ENCODE results near the gene HTR1D. TPM values are rescaled to one million over a fixed set of nuclear protein-coding genes. Genes with fewer than 3 reads are reported as not detected.

HTR1D gene
- total and polyA plus RNA-seq, 2 donors (not counting 3 experiments of a cell fraction or from before 2014, with no cell fraction given) = 1.5 to 1.9 TPM

DNA sequence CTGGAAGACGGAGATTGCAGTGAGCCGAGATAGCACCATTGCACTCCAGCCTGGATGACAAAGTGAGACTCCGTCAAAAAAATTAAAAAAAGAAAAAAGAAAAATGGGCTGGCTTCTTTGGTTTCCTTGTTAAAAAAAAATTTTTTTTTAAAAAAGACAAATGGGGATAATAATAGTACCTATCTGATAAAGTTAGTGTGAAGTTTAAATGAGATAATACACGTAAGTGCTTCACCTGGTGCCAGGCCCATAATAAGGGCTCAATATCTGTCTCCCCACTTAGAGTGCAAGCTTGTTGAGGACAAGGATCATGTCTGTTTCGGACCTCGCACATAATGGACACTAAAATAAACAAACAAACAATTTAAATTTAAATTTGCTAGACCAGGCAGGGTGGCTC, 30.0 kb upstream of the HTR1D start:
- Histone ChIP-seq H2AFZ (ENCODE audit: low read depth, low read length) (no peak overlapping the region), H3K9ac (replicated peaks; ENCODE audit: extremely low read depth, insufficient read depth, low read length) (no peak overlapping the region), H3K79me2 (ENCODE audit: control insufficient read depth, insufficient read depth, low read length) (no peaks in the 10 kb centered on the region), H3K4me1 (ENCODE audit: control insufficient read depth, extremely low read depth, insufficient read depth, low read length) (no peaks in the 10 kb centered on the region), H3K27me3 (ENCODE audit: control insufficient read depth in 2 of 2, insufficient read depth in 2 of 2, low read length in 2 of 2) (no peaks in the 10 kb centered on the region), H3K9me3 (replicated peaks; ENCODE audit: control insufficient read depth, insufficient read depth, low read length) (no peaks in the 10 kb centered on the region), H3K36me3 (ENCODE audit: control insufficient read depth in 2 of 2, extremely low read depth in 1 of 2, insufficient read depth in 2 of 2, low read length in 2 of 2) (no peaks in the 10 kb centered on the region), H4K20me1 (replicated peaks; ENCODE audit: control insufficient read depth, extremely low read depth, insufficient read depth, low read length) (no peaks in the 10 kb centered on the region), H3K27ac (ENCODE audit: insufficient read depth, low read depth, low read length) (no peak overlapping the region), H3K4me2 (ENCODE audit: insufficient read depth, low read length) (no peak overlapping the region), H3K4me3 (replicated peaks in 1 of 3; ENCODE audit: insufficient read depth in 1 of 3, low read depth in 1 of 3, low read length in 3 of 3) (no peak overlapping the region), H3K9me1 (replicated peaks; ENCODE audit: control insufficient read depth, extremely low read depth, insufficient read depth, low read length) (no peaks in the 10 kb centered on the region)
- CTCF ChIA-PET = no interaction called here
- POLR2A ChIA-PET = no interaction called here
- no TSS peak for BruUV-seq (replicated peaks)
- DNase-seq (ENCODE audit: low read depth, low spot score) (no peak), FAIRE-seq (no peak)
- intact Hi-C loops (cut with micrococcal nuclease) (no loop called here), dilution Hi-C loops (cut with MboI; ENCODE audit: extremely low pct_ligation_motif_present, low sequenced_read_pairs) (no loop called here)
- no peak for TF ChIP-seq JUN (IDR thresholded peaks at IDR 0.05; ENCODE audit: borderline replicate concordance, insufficient read depth, insufficient read length, low read depth)
- TF ChIP-seq POLR2A (IDR thresholded peaks at IDR 0.05; ENCODE audit: low read depth, low read length) = no peak
- TF ChIP-seq, protein P1, sequence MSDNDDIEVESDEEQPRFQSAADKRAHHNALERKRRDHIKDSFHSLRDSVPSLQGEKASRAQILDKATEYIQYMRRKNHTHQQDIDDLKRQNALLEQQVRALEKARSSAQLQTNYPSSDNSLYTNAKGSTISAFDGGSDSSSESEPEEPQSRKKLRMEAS (IDR thresholded peaks at IDR 0.05; ENCODE audit: insufficient read depth, insufficient read length) = no peak
- TF ChIP-seq CTCF (IDR thresholded peaks at IDR 0.05; ENCODE audit: extremely low read depth in 1 of 2, insufficient read depth in 1 of 2, low read depth in 1 of 2, low read length in 2 of 2) = no peak
- TF ChIP-seq EZH2 (IDR thresholded peaks at IDR 0.05; ENCODE audit: borderline replicate concordance, low read depth, low read length, severe bottlenecking) = no peak
- TF ChIP-seq MYC (IDR thresholded peaks at IDR 0.05; ENCODE audit: low read depth, low read length) = no peak
- TF ChIP-seq FOS (IDR thresholded peaks at IDR 0.05; ENCODE audit: borderline replicate concordance, insufficient read depth, low read length) = no peak
- TF ChIP-seq GATA2 (IDR thresholded peaks at IDR 0.05; ENCODE audit: insufficient read depth, insufficient read length, low read depth, low read length) = no peak
- TF ChIP-seq POLR2AphosphoS5 (IDR thresholded peaks at IDR 0.05; ENCODE audit: insufficient read depth, low read depth, low read length) = no peak

Measured in endothelial cell of umbilical vein (primary cell).